K562 (cell line): Measurements from ENCODE around the gene TNK2. TPM values are rescaled to one million over a fixed set of nuclear protein-coding genes. Genes with fewer than 3 reads are reported as not detected.
A peak's percentile ranks its signal among the peaks of the same experiment; 100 is the strongest.

Source experiments
- BHLHE40 ChIP-seq: IDR thresholded peaks from 2 replicates; pipeline ENCODE4 v1.6.1; 2011; ENCODE audit warnings: low read length, improper control_type of control experiment
- CBX1 ChIP-seq: sonication (generic); IDR thresholded peaks from 2 replicates; pipeline ENCODE4 v1.6.1; 2016; ENCODE audit warnings: antibody characterized with exemption, low read depth, mild to moderate bottlenecking
- EGR1 ChIP-seq: fragments of 450-650 bp; conservative IDR thresholded peaks from 2 replicates; pipeline ENCODE4 v1.6.1; 2017; ENCODE audit warnings: mild to moderate bottlenecking
- HDAC2 ChIP-seq: fragments of 450-650 bp; IDR thresholded peaks from 2 replicates; pipeline ENCODE4 v1.6.1; 2016; ENCODE audit warnings: mild to moderate bottlenecking
- HDAC3 ChIP-seq: fragments of 450-650 bp; IDR thresholded peaks from 2 replicates; pipeline ENCODE4 v1.6.1; 2018; ENCODE audit warnings: borderline replicate concordance, mild to moderate bottlenecking, moderate library complexity; ENCODE audit not compliant: partially characterized antibody
- MEF2D ChIP-seq: conservative IDR thresholded peaks from 2 replicates; pipeline ENCODE4 v1.6.1; 2016; ENCODE audit warnings: low read depth, missing genetic modification characterization, missing compliant biosample characterization
- MTA1 ChIP-seq: fragments of 450-650 bp; IDR thresholded peaks from 2 replicates; pipeline ENCODE4 v1.6.1; 2017; ENCODE audit warnings: borderline replicate concordance
- RAD51 ChIP-seq: fragments of 450-650 bp; IDR thresholded peaks from 2 replicates; pipeline ENCODE4 v1.7.1; 2016; ENCODE audit warnings: low read depth, mild to moderate bottlenecking, borderline replicate concordance
- RB1 ChIP-seq: fragments of 450-650 bp; IDR thresholded peaks from 2 replicates; pipeline ENCODE4 v1.6.1; 2017; ENCODE audit warnings: low read depth, mild to moderate bottlenecking
- RFX5 ChIP-seq: IDR thresholded peaks from 2 replicates; pipeline ENCODE4 v1.6.1; 2011; ENCODE audit warnings: low read depth, mild to moderate bottlenecking, improper control_type of control experiment, low read length
- ZFP36 ChIP-seq: fragments of 150-350 bp; IDR thresholded peaks from 2 replicates; pipeline ENCODE4 v1.6.1; 2018; ENCODE audit warnings: low read length, low read depth; ENCODE audit not compliant: partially characterized antibody
- polyA plus RNA-seq, 8 experiments: library from polyadenylated mRNA; depleted of rRNA in 4 of 8; stranded (reverse) in 5 of 8; unstranded in 3 of 8; fragments of >200 nt; fragmentation: Nextera tagmentation in 2 of 8; fragmentation: Illumina TruSeq in 1 of 8; extraction: Ambion mirVana in 2 of 8; extraction: Trizol in 1 of 8; gene quantifications; 2 replicates each; pipeline versions ENCODE4 v1.2.1 to v1.2.3, GENCODE V29; 2011 to 2014; ENCODE audit warnings: inconsistent platforms in 1 of 8, missing spikeins in 1 of 8
- total RNA-seq, 7 experiments: library from RNA; depleted of rRNA in 6 of 7; stranded (reverse); fragments of >200 nt in 6 of 7; fragmentation: Illumina TruSeq in 2 of 7; extraction: Trizol in 2 of 7; gene quantifications; 2 replicates each; pipeline versions ENCODE4 v1.2.1 to v1.2.3, GENCODE V29; 2011 to 2021; ENCODE audit warnings: low replicate concordance in 1 of 7
- TF ChIP-seq, protein P1 (sequence below): fragments of 450-650 bp; IDR thresholded peaks from 2 replicates; pipeline ENCODE4 v1.6.1; 2016; ENCODE audit warnings: mild to moderate bottlenecking, moderate library complexity
- TF ChIP-seq, protein P2 (sequence below): conservative IDR thresholded peaks from 2 replicates; pipeline ENCODE4 v1.6.1; 2011; ENCODE audit warnings: low read depth, mild to moderate bottlenecking, low read length; ENCODE audit not compliant: control insufficient read depth
- TF ChIP-seq, protein P3 (sequence below): sonication (generic); formaldehyde crosslinking; IDR thresholded peaks from 2 replicates; pipeline ENCODE4 v1.8.0; 2022; ENCODE audit warnings: mild to moderate bottlenecking, missing genetic modification reagents

TNK2 gene
- total and polyA plus RNA-seq, 9 of the 15 experiments (the other 6 are each of a cell fraction or from before 2014, with no cell fraction given): 0.03 to 33.8 (median 6.5) TPM

DNA sequence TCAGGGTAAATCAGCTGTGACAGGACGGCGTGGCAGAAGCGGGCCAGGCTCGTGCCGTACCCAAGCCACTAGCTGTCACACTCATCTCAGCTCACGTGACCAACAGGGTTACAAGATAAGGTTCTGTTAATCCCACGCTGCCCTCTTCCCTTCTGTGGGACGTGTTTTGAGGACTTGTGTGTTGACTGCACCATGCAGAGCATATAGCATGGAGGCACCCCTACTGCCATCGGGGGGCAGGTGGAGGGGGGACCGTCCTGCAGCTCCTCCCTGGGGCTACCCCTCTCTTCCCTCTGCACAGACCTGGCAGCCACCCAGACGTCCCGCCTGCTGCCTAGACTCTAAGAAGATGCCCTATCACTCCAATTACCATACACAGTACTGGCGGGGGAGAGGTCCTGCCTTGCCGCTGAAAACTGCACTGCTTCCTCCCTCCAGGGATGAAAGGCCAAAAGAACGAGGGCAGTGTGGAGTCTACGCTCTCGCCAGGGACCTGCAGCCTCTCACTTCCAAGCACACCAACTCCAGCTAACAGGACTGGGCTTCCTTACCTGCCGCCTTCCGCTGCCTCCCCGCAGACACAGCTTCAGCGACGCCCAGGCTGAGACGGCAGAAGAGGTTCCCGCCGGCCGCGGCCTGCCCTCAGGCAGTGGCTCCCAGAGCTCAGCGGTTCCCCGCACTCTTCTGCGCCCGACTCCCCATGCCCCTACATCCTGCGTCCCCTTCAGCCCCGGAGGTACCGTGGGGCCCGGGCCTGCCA, at the start of gene TNK2 (continued):
- TF ChIP-seq, protein P1, sequence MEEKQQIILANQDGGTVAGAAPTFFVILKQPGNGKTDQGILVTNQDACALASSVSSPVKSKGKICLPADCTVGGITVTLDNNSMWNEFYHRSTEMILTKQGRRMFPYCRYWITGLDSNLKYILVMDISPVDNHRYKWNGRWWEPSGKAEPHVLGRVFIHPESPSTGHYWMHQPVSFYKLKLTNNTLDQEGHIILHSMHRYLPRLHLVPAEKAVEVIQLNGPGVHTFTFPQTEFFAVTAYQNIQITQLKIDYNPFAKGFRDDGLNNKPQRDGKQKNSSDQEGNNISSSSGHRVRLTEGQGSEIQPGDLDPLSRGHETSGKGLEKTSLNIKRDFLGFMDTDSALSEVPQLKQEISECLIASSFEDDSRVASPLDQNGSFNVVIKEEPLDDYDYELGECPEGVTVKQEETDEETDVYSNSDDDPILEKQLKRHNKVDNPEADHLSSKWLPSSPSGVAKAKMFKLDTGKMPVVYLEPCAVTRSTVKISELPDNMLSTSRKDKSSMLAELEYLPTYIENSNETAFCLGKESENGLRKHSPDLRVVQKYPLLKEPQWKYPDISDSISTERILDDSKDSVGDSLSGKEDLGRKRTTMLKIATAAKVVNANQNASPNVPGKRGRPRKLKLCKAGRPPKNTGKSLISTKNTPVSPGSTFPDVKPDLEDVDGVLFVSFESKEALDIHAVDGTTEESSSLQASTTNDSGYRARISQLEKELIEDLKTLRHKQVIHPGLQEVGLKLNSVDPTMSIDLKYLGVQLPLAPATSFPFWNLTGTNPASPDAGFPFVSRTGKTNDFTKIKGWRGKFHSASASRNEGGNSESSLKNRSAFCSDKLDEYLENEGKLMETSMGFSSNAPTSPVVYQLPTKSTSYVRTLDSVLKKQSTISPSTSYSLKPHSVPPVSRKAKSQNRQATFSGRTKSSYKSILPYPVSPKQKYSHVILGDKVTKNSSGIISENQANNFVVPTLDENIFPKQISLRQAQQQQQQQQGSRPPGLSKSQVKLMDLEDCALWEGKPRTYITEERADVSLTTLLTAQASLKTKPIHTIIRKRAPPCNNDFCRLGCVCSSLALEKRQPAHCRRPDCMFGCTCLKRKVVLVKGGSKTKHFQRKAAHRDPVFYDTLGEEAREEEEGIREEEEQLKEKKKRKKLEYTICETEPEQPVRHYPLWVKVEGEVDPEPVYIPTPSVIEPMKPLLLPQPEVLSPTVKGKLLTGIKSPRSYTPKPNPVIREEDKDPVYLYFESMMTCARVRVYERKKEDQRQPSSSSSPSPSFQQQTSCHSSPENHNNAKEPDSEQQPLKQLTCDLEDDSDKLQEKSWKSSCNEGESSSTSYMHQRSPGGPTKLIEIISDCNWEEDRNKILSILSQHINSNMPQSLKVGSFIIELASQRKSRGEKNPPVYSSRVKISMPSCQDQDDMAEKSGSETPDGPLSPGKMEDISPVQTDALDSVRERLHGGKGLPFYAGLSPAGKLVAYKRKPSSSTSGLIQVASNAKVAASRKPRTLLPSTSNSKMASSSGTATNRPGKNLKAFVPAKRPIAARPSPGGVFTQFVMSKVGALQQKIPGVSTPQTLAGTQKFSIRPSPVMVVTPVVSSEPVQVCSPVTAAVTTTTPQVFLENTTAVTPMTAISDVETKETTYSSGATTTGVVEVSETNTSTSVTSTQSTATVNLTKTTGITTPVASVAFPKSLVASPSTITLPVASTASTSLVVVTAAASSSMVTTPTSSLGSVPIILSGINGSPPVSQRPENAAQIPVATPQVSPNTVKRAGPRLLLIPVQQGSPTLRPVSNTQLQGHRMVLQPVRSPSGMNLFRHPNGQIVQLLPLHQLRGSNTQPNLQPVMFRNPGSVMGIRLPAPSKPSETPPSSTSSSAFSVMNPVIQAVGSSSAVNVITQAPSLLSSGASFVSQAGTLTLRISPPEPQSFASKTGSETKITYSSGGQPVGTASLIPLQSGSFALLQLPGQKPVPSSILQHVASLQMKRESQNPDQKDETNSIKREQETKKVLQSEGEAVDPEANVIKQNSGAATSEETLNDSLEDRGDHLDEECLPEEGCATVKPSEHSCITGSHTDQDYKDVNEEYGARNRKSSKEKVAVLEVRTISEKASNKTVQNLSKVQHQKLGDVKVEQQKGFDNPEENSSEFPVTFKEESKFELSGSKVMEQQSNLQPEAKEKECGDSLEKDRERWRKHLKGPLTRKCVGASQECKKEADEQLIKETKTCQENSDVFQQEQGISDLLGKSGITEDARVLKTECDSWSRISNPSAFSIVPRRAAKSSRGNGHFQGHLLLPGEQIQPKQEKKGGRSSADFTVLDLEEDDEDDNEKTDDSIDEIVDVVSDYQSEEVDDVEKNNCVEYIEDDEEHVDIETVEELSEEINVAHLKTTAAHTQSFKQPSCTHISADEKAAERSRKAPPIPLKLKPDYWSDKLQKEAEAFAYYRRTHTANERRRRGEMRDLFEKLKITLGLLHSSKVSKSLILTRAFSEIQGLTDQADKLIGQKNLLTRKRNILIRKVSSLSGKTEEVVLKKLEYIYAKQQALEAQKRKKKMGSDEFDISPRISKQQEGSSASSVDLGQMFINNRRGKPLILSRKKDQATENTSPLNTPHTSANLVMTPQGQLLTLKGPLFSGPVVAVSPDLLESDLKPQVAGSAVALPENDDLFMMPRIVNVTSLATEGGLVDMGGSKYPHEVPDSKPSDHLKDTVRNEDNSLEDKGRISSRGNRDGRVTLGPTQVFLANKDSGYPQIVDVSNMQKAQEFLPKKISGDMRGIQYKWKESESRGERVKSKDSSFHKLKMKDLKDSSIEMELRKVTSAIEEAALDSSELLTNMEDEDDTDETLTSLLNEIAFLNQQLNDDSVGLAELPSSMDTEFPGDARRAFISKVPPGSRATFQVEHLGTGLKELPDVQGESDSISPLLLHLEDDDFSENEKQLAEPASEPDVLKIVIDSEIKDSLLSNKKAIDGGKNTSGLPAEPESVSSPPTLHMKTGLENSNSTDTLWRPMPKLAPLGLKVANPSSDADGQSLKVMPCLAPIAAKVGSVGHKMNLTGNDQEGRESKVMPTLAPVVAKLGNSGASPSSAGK: peak; percentile 77
- TF ChIP-seq RFX5 (no peak), RAD51 (peak; percentile 89), HDAC3 (no peak), CBX1 (no peak), EGR1 (peak; percentile 21; the same call in 1 of the 2 replicates), MEF2D (tag) (no peak), HDAC2 (peak; percentile 69; the same call in 1 of the 2 replicates), RB1 (no peak), MTA1 (0 out of 2 replicates have a peak, but pooled peaks have one; percentile 46), BHLHE40 (peak; percentile 98), ZFP36 (peak; percentile 6)
- TF ChIP-seq, protein P2, sequence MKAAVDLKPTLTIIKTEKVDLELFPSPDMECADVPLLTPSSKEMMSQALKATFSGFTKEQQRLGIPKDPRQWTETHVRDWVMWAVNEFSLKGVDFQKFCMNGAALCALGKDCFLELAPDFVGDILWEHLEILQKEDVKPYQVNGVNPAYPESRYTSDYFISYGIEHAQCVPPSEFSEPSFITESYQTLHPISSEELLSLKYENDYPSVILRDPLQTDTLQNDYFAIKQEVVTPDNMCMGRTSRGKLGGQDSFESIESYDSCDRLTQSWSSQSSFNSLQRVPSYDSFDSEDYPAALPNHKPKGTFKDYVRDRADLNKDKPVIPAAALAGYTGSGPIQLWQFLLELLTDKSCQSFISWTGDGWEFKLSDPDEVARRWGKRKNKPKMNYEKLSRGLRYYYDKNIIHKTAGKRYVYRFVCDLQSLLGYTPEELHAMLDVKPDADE: 0 out of 2 replicates have a peak, but pooled peaks have one; percentile 35
- TF ChIP-seq, protein P3, sequence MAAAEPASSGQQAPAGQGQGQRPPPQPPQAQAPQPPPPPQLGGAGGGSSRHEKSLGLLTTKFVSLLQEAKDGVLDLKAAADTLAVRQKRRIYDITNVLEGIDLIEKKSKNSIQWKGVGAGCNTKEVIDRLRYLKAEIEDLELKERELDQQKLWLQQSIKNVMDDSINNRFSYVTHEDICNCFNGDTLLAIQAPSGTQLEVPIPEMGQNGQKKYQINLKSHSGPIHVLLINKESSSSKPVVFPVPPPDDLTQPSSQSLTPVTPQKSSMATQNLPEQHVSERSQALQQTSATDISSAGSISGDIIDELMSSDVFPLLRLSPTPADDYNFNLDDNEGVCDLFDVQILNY: 0 out of 2 replicates have a peak, but pooled peaks have one; percentile 23
